Liver (tissue), 9 donors: Measurements from ENCODE around the gene POMC. TPM values are rescaled to one million over a fixed set of nuclear protein-coding genes. Genes with fewer than 3 reads are reported as not detected.

Source experiments
- DNase-seq: peaks from one replicate; pipeline ENCODE4 v3.0.0-alpha.2; 2017; ENCODE audit warnings: low spot score
- H3K27ac ChIP-seq, 2 donors: one replicate each; pipeline ENCODE4 v1.7.0; 2013; ENCODE audit warnings: inconsistent platforms in 2 of 2, low read length in 2 of 2, control low read depth in 1 of 2, low read depth in 1 of 2, mild to moderate bottlenecking in 1 of 2
- H3K27me3 ChIP-seq, 4 donors: one replicate each; pipeline versions ENCODE4 v1.6.1 to v1.7.0; 2013; ENCODE audit warnings: low read length in 3 of 4, inconsistent platforms in 1 of 4, mild to moderate bottlenecking in 1 of 4, moderate library complexity in 1 of 4; ENCODE audit not compliant: control insufficient read depth in 4 of 4, insufficient read depth in 4 of 4
- H3K36me3 ChIP-seq, 4 donors: one replicate each; pipeline versions ENCODE4 v1.6.1 to v1.7.0; 2013; ENCODE audit warnings: low read length in 3 of 4, mild to moderate bottlenecking in 3 of 4, low read depth in 1 of 4, moderate library complexity in 1 of 4; ENCODE audit not compliant: control insufficient read depth in 4 of 4, insufficient read depth in 3 of 4
- H3K4me1 ChIP-seq, 4 donors: one replicate each; pipeline versions ENCODE4 v1.6.1 to v1.7.0; 2013; ENCODE audit warnings: low read length in 3 of 4, mild to moderate bottlenecking in 3 of 4, moderate library complexity in 1 of 4; ENCODE audit not compliant: control insufficient read depth in 4 of 4, insufficient read depth in 4 of 4
- H3K4me3 ChIP-seq, 3 donors: one replicate each; pipeline versions ENCODE4 v1.6.1 to v1.7.0; 2013; ENCODE audit warnings: low read length in 3 of 3, control low read depth in 1 of 3, low read depth in 1 of 3, mild to moderate bottlenecking in 1 of 3
- H3K9ac ChIP-seq, 2 donors: one replicate each; pipeline ENCODE4 v1.7.0; 2013; ENCODE audit warnings: low read length in 2 of 2, mild to moderate bottlenecking in 2 of 2, moderate library complexity in 2 of 2, control low read depth in 1 of 2, low read depth in 1 of 2
- H3K9me3 ChIP-seq, 4 donors: one replicate each; pipeline versions ENCODE4 v1.6.1 to v1.7.0; 2013; ENCODE audit warnings: low read length in 3 of 4; ENCODE audit not compliant: control insufficient read depth in 4 of 4
- CTCF ChIP-seq: fragments of 150-350 bp; IDR thresholded peaks from 2 replicates; pipeline ENCODE4 v1.5.1; 2017; ENCODE audit warnings: improper control_type of control experiment, low read depth, low read length; ENCODE audit not compliant: missing input control
- FOXA1 ChIP-seq: IDR thresholded peaks from 2 replicates; pipeline ENCODE4 v1.6.1; 2016; ENCODE audit warnings: antibody characterized with exemption
- FOXA2 ChIP-seq: IDR thresholded peaks from 2 replicates; pipeline ENCODE4 v1.6.1; 2016; ENCODE audit warnings: antibody characterized with exemption
- GABPA ChIP-seq, 2 donors: IDR thresholded peaks in 1 of 2; conservative IDR thresholded peaks in 1 of 2; 2 replicates each; pipeline ENCODE4 v1.6.1; 2016; ENCODE audit warnings: antibody characterized with exemption in 2 of 2, mild to moderate bottlenecking in 1 of 2, moderate library complexity in 1 of 2
- HNF4A ChIP-seq, 2 donors: conservative IDR thresholded peaks; 2 replicates each; pipeline ENCODE4 v1.6.1; 2016; ENCODE audit warnings: antibody characterized with exemption in 2 of 2, mild to moderate bottlenecking in 2 of 2
- HNF4G ChIP-seq: IDR thresholded peaks from 2 replicates; pipeline ENCODE4 v1.6.1; 2016; ENCODE audit warnings: antibody characterized with exemption
- JUND ChIP-seq, 2 donors: IDR thresholded peaks; 2 replicates each; pipeline ENCODE4 v1.6.1; 2016; ENCODE audit warnings: antibody characterized with exemption in 2 of 2
- MAX ChIP-seq: IDR thresholded peaks from 2 replicates; pipeline ENCODE4 v1.6.1; 2016; ENCODE audit warnings: antibody characterized with exemption
- NR2F2 ChIP-seq: IDR thresholded peaks from 2 replicates; pipeline ENCODE4 v1.6.1; 2016; ENCODE audit warnings: antibody characterized with exemption
- RAD21 ChIP-seq, 2 donors: IDR thresholded peaks; 2 replicates each; pipeline ENCODE4 v1.6.1; 2016; ENCODE audit warnings: antibody characterized with exemption in 2 of 2, mild to moderate bottlenecking in 2 of 2
- RXRA ChIP-seq, 2 donors: IDR thresholded peaks; 2 replicates each; pipeline ENCODE4 v1.6.1; 2017 to 2018; ENCODE audit warnings: antibody characterized with exemption in 2 of 2, mild to moderate bottlenecking in 1 of 2
- TAF1 ChIP-seq: conservative IDR thresholded peaks from 2 replicates; pipeline ENCODE4 v1.6.1; 2016; ENCODE audit warnings: antibody characterized with exemption, mild to moderate bottlenecking
- YY1 ChIP-seq: IDR thresholded peaks from 2 replicates; pipeline ENCODE4 v1.6.1; 2016; ENCODE audit warnings: antibody characterized with exemption, mild to moderate bottlenecking
- WGBS: extraction: QIAGEN DNeasy Blood & Tissue Kit; methylation state at CpG from one replicate; pipeline ENCODE4 v1.1.7; 2013; 5-methylcytosine and 5-hydroxymethylcytosine counted together
- polyA plus RNA-seq, 2 donors: library from polyadenylated mRNA; stranded (reverse) in 1 of 2; unstranded in 1 of 2; fragments of 200-250 nt in 1 of 2; fragments of >200 nt in 1 of 2; fragmentation: Nextera tagmentation in 1 of 2; extraction: Ambion mirVana in 1 of 2; gene quantifications; one replicate each; pipeline versions ENCODE4 v1.2.1 to v1.2.3, GENCODE V29; 2013 to 2015
- total RNA-seq, 2 donors: library from RNA; depleted of rRNA; stranded (reverse); fragments of >200 nt; gene quantifications; one replicate each; pipeline ENCODE4 v1.2.3, GENCODE V29; 2014
- TF ChIP-seq, protein P1 (sequence below): IDR thresholded peaks from 2 replicates; pipeline ENCODE4 v1.6.1; 2016; ENCODE audit warnings: antibody characterized with exemption, mild to moderate bottlenecking
- TF ChIP-seq, protein P2 (sequence below): IDR thresholded peaks from 2 replicates; pipeline ENCODE4 v1.6.1; 2016; ENCODE audit warnings: antibody characterized with exemption
- TF ChIP-seq, protein P3 (sequence below): IDR thresholded peaks from 2 replicates; pipeline ENCODE4 v1.6.1; 2016; ENCODE audit warnings: antibody characterized with exemption
- donor health status: healthy.
- donor health status: healthy.
- donor health status: healthy.
- donor health status: healthy.
- donor health status: healthy.

Gene POMC
- total and polyA plus RNA-seq, 4 donors, result 0.67 to 7.8 (median 0.93) TPM

GRCh38 chr2:25188405-25188804, 20.0 kb upstream of the POMC start:
- no peak for DNase-seq
- no peak for TF ChIP-seq RXRA (IDR thresholded peaks at IDR 0.05)
- TF ChIP-seq YY1, result no peak
- no peak for TF ChIP-seq CTCF
- TF ChIP-seq FOXA1, result no peak
- no peak for TF ChIP-seq MAX
- no peak for TF ChIP-seq HNF4A (conservative IDR thresholded peaks at IDR 0.05)
- TF ChIP-seq TAF1, result no peak
- no peak for TF ChIP-seq FOXA2
- no peak for TF ChIP-seq RAD21 (IDR thresholded peaks at IDR 0.05)
- TF ChIP-seq JUND (IDR thresholded peaks at IDR 0.05), result no peak
- TF ChIP-seq NR2F2, result no peak
- TF ChIP-seq, protein P1, sequence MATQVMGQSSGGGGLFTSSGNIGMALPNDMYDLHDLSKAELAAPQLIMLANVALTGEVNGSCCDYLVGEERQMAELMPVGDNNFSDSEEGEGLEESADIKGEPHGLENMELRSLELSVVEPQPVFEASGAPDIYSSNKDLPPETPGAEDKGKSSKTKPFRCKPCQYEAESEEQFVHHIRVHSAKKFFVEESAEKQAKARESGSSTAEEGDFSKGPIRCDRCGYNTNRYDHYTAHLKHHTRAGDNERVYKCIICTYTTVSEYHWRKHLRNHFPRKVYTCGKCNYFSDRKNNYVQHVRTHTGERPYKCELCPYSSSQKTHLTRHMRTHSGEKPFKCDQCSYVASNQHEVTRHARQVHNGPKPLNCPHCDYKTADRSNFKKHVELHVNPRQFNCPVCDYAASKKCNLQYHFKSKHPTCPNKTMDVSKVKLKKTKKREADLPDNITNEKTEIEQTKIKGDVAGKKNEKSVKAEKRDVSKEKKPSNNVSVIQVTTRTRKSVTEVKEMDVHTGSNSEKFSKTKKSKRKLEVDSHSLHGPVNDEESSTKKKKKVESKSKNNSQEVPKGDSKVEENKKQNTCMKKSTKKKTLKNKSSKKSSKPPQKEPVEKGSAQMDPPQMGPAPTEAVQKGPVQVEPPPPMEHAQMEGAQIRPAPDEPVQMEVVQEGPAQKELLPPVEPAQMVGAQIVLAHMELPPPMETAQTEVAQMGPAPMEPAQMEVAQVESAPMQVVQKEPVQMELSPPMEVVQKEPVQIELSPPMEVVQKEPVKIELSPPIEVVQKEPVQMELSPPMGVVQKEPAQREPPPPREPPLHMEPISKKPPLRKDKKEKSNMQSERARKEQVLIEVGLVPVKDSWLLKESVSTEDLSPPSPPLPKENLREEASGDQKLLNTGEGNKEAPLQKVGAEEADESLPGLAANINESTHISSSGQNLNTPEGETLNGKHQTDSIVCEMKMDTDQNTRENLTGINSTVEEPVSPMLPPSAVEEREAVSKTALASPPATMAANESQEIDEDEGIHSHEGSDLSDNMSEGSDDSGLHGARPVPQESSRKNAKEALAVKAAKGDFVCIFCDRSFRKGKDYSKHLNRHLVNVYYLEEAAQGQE, result no peak
- 79% methylated on average over 4 of the region's 4 CpGs for whole genome bisulfite sequencing
- Histone ChIP-seq H3K9me3 (no peaks in the 10 kb centered on the region), H3K27ac (no peak overlapping the region), H3K4me3 (no peak overlapping the region), H3K27me3 (peaks cover 0 to 3% (median 0%) of the 10 kb centered on the region in 4 donors), H3K4me1 (no peaks in the 10 kb centered on the region), H3K9ac (no peak overlapping the region), H3K36me3 (no peaks in the 10 kb centered on the region)

DNA sequence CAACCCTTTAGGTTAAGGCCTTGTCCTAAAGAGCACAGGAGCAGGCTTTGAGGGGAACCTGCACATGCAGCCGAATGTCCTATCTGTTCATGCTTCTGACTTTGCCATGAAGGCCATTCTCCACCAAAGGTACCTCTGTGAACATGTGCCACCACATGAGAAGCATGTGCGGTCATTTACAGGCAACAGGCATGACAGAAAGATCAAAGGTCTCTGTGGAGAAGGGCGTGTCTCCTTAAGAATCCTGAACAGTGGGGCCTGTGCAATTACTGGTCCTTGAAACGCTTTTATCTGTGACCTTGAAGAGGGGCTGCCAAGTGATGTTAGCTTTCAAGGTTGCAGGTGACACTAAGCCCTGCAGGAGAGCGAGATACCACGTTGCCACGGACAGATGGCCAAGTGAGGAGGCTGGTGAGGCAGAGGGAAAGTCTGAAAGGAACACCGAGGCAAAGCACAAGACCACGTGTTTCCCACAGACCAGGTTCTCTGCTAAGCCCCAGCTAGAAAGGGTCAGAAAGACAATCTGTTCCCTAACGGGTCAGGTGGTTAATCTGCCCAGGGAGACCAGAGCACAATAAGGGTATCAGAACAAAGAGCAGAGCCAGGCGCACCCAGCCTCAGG, 19.5 kb upstream of the POMC start:
- 64% methylated on average over 11 of the region's 11 CpGs for WGBS
- no peak for DNase-seq
- Histone ChIP-seq H3K4me3 (no peak overlapping the region), H3K9ac (no peak overlapping the region), H3K36me3 (no peaks in the 10 kb centered on the region), H3K4me1 (no peaks in the 10 kb centered on the region), H3K27ac (no peak overlapping the region), H3K27me3 (peaks cover 0 to 3% (median 0%) of the 10 kb centered on the region in 4 donors), H3K9me3 (no peaks in the 10 kb centered on the region)
- TF ChIP-seq GABPA (IDR thresholded peaks at IDR 0.05 in 1 of 2, conservative IDR thresholded peaks at IDR 0.05 in 1 of 2) (no peak), HNF4G (no peak), HNF4A (conservative IDR thresholded peaks at IDR 0.05) (no peak), TAF1 (no peak), RXRA (IDR thresholded peaks at IDR 0.05) (no peak), CTCF (no peak), NR2F2 (no peak), FOXA1 (no peak), RAD21 (IDR thresholded peaks at IDR 0.05) (no peak), MAX (no peak)
- TF ChIP-seq, protein P2, sequence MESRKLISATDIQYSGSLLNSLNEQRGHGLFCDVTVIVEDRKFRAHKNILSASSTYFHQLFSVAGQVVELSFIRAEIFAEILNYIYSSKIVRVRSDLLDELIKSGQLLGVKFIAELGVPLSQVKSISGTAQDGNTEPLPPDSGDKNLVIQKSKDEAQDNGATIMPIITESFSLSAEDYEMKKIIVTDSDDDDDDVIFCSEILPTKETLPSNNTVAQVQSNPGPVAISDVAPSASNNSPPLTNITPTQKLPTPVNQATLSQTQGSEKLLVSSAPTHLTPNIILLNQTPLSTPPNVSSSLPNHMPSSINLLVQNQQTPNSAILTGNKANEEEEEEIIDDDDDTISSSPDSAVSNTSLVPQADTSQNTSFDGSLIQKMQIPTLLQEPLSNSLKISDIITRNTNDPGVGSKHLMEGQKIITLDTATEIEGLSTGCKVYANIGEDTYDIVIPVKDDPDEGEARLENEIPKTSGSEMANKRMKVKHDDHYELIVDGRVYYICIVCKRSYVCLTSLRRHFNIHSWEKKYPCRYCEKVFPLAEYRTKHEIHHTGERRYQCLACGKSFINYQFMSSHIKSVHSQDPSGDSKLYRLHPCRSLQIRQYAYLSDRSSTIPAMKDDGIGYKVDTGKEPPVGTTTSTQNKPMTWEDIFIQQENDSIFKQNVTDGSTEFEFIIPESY, result no peak
- TF ChIP-seq, protein P1, result no peak
- TF ChIP-seq, protein P3, sequence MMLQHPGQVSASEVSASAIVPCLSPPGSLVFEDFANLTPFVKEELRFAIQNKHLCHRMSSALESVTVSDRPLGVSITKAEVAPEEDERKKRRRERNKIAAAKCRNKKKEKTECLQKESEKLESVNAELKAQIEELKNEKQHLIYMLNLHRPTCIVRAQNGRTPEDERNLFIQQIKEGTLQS, result no peak
